Activated CD8-positive, alpha-beta T cell treated with anti-CD3 and anti-CD28 coated beads for 36 hours (primary cell): ENCODE data around the gene DLG5. TPM values are rescaled to one million over a fixed set of nuclear protein-coding genes. Genes with fewer than 3 reads are reported as not detected.
A peak's percentile ranks its signal among the peaks of the same experiment; 100 is the strongest.
"Not testable (repeated sequence)": the region's sequence is repeated elsewhere in the genome, so short reads cannot be mapped to it uniquely, and the experiment has no call there.

Experiments
- ATAC-seq: fragments of 200-7000 bp; cut with Tn5 transposase; one replicate; pipeline ENCODE4 v1.10.0; 2021; ENCODE audit warnings: mild to moderate bottlenecking, moderate library complexity
- CTCF ChIA-PET: fragments of 350-600 bp; sonication (Branson Sonifier 250); formaldehyde crosslinking; loops from one replicate; lab custom pipeline; 2021; ENCODE audit warnings: antibody characterized with exemption; lab: Charles Lee
- POLR2A ChIA-PET: fragments of 350-600 bp; sonication (Branson Sonifier 250); formaldehyde crosslinking; loops from one replicate; lab custom pipeline; 2021; ENCODE audit warnings: antibody characterized with exemption; lab: Charles Lee
- DNase-seq: peaks from one replicate; pipeline ENCODE4 v3.0.0-alpha.2; 2020
- H3K27ac Mint-ChIP-seq: one replicate; pipeline ENCODE4 v1.8.0; 2021; ENCODE audit warnings: mild to moderate bottlenecking, mixed read lengths
- H3K27me3 Mint-ChIP-seq: one replicate; pipeline ENCODE4 v1.8.0; 2021; ENCODE audit warnings: mixed read lengths
- H3K36me3 Mint-ChIP-seq: one replicate; pipeline ENCODE4 v1.8.0; 2021; ENCODE audit warnings: low read depth, mixed read lengths
- H3K4me1 Mint-ChIP-seq: one replicate; pipeline ENCODE4 v1.8.0; 2021; ENCODE audit warnings: low read depth, mixed read lengths
- H3K4me3 Mint-ChIP-seq: one replicate; pipeline ENCODE4 v1.8.0; 2021; ENCODE audit warnings: mild to moderate bottlenecking, moderate library complexity, mixed read lengths
- H3K9me3 Mint-ChIP-seq: one replicate; pipeline ENCODE4 v1.8.0; 2021; ENCODE audit warnings: mixed read lengths
- CTCF ChIP-seq: fragments of 200-600 bp; IDR thresholded peaks from one replicate; pipeline ENCODE4 v1.8.0; 2022; ENCODE audit warnings: antibody characterized with exemption, mild to moderate bottlenecking
- intact Hi-C: fragments of 100-400 bp; cut with micrococcal nuclease; formaldehyde crosslinking; loops from one replicate; pipeline ENCODE4 v1.10.0; 2022
- total RNA-seq, 2 experiments: library from RNA; stranded (reverse); gene quantifications; one replicate each; pipeline ENCODE4 v1.2.3, GENCODE V29; 2021

DLG5 gene
- total RNA-seq, 2 experiments from 2014 or later = 2.7 to 4.8 TPM

DNA sequence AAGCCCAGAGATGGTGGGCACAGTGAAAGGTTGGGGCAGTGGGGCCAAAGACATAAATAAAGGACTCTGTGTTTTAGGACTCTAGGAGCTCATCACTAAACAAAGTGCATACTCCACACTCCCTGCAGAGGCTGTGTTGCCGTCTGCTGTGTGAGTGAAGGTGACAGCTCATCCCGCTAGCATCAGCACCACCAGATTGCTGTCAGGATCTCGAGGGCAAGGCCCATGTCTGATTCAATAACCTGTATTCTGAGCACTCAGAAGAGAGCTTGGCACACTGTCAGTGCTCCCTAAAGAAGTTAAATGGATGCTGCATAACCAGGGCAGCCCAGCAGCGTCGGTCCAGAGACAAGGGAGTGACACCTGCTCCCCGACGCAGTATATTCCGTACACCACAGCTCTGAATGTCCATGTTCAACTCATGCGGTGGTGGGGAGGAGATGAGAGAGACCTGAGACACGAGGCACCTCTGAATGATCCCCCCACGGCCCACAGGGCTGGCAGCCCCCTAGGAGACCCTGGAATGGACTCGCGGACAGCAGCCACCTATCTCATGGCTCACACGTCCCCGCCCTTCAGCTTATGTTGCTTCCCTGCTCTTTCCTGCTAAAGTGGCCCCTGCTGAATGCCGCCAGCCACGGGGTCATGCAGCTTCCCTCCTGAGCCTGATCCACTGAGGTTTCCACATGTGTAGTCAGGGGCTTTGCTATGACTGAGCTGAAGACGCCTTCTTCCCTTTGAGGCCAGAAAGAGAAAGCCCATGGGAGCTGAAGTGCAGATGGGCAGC, 156.3 kb downstream of the DLG5 start:
- ATAC-seq (no peak), DNase-seq (no peak)
- Mint-ChIP-seq H3K9me3 (no peaks in the 10 kb centered on the region), H3K4me3 (no peak overlapping the region), H3K27me3 (peaks cover 2% of the 10 kb centered on the region), H3K4me1 (no peaks in the 10 kb centered on the region), H3K36me3 (no peaks in the 10 kb centered on the region), H3K27ac (no peak overlapping the region)
- ChIA-PET POLR2A (no interaction called here), CTCF (no interaction called here)
- intact Hi-C loops = no loop called here
- TF ChIP-seq CTCF = no peak

GRCh38 chr10:77768039-77768438, 158.5 kb downstream of the DLG5 start:
- no peaks in the 10 kb centered on the region for H3K9me3 Mint-ChIP-seq
- no peak for TF ChIP-seq CTCF
- CTCF ChIA-PET = interaction anchor here (1.4 kb wide), 1 partner anchor 48 kb away, joined by 3 read pairs; no protein-coding TSS in a partner anchor
- DNase-seq (no peak), ATAC-seq (no peak)
- POLR2A ChIA-PET = no interaction called here
- intact Hi-C loops = no loop called here
- H3K27me3 Mint-ChIP-seq = peaks cover 2% of the 10 kb centered on the region
- H3K27ac Mint-ChIP-seq = no peak overlapping the region
- H3K4me3 Mint-ChIP-seq = no peak overlapping the region
- no peaks in the 10 kb centered on the region for H3K36me3 Mint-ChIP-seq
- H3K4me1 Mint-ChIP-seq = no peaks in the 10 kb centered on the region

GRCh38 chr10:77763453-77764430, 162.8 kb downstream of the DLG5 start:
- no peaks in the 10 kb centered on the region for H3K4me1 Mint-ChIP-seq
- no peak for DNase-seq
- CTCF ChIA-PET = no interaction called here

GRCh38 chr10:77758406-77758805, 168.1 kb downstream of the DLG5 start:
- DNase-seq, H3K4me1 Mint-ChIP-seq, H3K27ac Mint-ChIP-seq, H3K4me3 Mint-ChIP-seq, intact Hi-C loops, H3K36me3 Mint-ChIP-seq, POLR2A ChIA-PET, H3K9me3 Mint-ChIP-seq, ATAC-seq: not testable (repeated sequence)
- H3K27me3 Mint-ChIP-seq = peaks cover 17% of the 10 kb centered on the region
- CTCF ChIA-PET = interaction anchor here (1.2 kb wide), 1 partner anchor 44 kb away, joined by 3 read pairs; no protein-coding TSS in a partner anchor

More at GRCh38 chr10:77763453-77764430, 162.8 kb downstream of the DLG5 start:
- H3K4me3 Mint-ChIP-seq = no peak overlapping the region
- no peaks in the 10 kb centered on the region for H3K36me3 Mint-ChIP-seq
- H3K27me3 Mint-ChIP-seq = peaks cover 5% of the 10 kb centered on the region
- H3K27ac Mint-ChIP-seq = no peak overlapping the region
- POLR2A ChIA-PET = no interaction called here
- H3K9me3 Mint-ChIP-seq = no peaks in the 10 kb centered on the region
- no peak for ATAC-seq
- intact Hi-C loops = no loop called here
- no peak for TF ChIP-seq CTCF

DNA sequence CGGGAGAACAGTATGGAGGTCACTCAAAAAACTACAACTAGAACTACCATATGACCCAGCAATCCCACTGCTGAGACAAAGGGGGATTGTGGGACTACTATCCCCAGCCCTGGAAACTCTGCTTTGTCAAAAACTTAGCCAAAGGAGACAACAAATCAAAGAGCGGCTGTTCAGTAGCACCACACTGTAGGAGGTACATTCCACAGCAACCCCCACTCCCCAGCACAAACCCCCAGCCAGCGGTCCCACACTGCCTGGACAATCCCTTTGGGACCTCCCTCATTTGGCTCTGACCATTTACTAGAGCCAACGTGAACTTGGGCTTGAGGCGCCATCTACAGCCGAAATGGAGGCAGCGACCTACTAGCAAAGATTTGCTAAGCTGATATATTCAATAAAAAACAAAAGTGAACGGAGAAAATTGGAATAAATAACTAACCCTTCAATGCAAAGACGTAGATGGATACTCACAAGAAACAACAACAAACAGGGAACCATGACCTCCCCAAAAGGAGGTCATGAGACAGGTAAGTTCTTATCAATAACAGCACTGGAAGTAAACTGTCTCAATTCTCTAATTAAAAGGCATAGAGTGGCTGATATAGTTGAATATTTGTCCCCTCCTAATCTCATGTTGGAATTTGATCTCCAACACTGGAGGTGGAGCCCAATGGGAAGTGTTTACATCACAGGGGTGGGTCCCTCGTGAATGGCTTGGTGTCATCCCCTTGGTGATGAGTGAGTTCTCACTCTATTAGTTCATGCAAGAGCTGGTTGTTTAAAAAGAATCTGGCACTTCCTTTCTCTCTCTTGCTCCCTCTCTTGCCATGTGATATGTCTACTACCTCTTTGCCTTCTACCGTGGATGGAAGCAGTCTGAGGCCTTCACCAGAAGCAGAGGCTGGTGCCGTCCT, 170.0 kb downstream of the DLG5 start:
- H3K36me3 Mint-ChIP-seq = no peaks in the 10 kb centered on the region
- H3K27ac Mint-ChIP-seq = no peak overlapping the region
- DNase-seq = peak; percentile 55
- ATAC-seq = no peak
- H3K27me3 Mint-ChIP-seq = peaks cover 18% of the 10 kb centered on the region
- POLR2A ChIA-PET = no interaction called here
- no peaks in the 10 kb centered on the region for H3K9me3 Mint-ChIP-seq
- H3K4me3 Mint-ChIP-seq = no peak overlapping the region
- no peaks in the 10 kb centered on the region for H3K4me1 Mint-ChIP-seq
- CTCF ChIA-PET = interaction anchor here (0.6 to 1.3 kb wide), 4 partner anchors 34 to 45 kb away, joined by 3 to 8 read pairs (median 3); no protein-coding TSS in a partner anchor
- intact Hi-C loops = no loop called here
- peak; percentile 54 for TF ChIP-seq CTCF
